ENCODE measurements around the gene SHC4.

GRCh38 chr15:48890375-48890972, 73.2 kb downstream of the SHC4 start:
- TF ChIP-seq TEAD2 (CRISPR knock-in tag; IDR thresholded peaks at IDR 0.05) (no peak), AKNA (CRISPR knock-in tag; IDR thresholded peaks at IDR 0.05; ENCODE audit: borderline replicate concordance) (no peak), U2AF1 (optimal IDR thresholded peaks at IDR 0.05; ENCODE audit: low read depth, low read length) (no peak), POLR2A (IDR thresholded peaks at IDR 0.05; ENCODE audit: insufficient read depth in 1 of 2, low read depth in 2 of 2, low read length in 2 of 2) (no peak), MYNN (CRISPR knock-in tag; IDR thresholded peaks at IDR 0.05; ENCODE audit: low read depth) (no peak), PHF5A (CRISPR knock-in tag; IDR thresholded peaks at IDR 0.05; ENCODE audit: low read depth, unreplicated experiment) (no peak), ZNF382 (CRISPR knock-in tag; IDR thresholded peaks at IDR 0.05; ENCODE audit: borderline replicate concordance) (no peak), JUN (CRISPR knock-in tag; IDR thresholded peaks at IDR 0.05) (no peak), CTCF (CRISPR knock-in tag; IDR thresholded peaks at IDR 0.05) (no peak), MEIS1 (CRISPR knock-in tag; IDR thresholded peaks at IDR 0.05; ENCODE audit: borderline replicate concordance) (no peak), ZBTB21 (CRISPR knock-in tag; IDR thresholded peaks at IDR 0.05) (no peak)
- TF ChIP-seq, protein P1, sequence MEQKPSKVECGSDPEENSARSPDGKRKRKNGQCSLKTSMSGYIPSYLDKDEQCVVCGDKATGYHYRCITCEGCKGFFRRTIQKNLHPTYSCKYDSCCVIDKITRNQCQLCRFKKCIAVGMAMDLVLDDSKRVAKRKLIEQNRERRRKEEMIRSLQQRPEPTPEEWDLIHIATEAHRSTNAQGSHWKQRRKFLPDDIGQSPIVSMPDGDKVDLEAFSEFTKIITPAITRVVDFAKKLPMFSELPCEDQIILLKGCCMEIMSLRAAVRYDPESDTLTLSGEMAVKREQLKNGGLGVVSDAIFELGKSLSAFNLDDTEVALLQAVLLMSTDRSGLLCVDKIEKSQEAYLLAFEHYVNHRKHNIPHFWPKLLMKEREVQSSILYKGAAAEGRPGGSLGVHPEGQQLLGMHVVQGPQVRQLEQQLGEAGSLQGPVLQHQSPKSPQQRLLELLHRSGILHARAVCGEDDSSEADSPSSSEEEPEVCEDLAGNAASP (CRISPR knock-in tag; IDR thresholded peaks at IDR 0.05; ENCODE audit: borderline replicate concordance) = no peak
